B cell (primary cell): ENCODE results near the gene CCN5. TPM values are rescaled to one million over a fixed set of nuclear protein-coding genes. Genes with fewer than 3 reads are reported as not detected.

Experiments
- ATAC-seq: fragments of 200-7000 bp; cut with Tn5 transposase; one replicate; pipeline ENCODE4 v1.10.0; 2021; ENCODE audit warnings: low read depth, mild to moderate bottlenecking, moderate number of reproducible peaks, moderate library complexity
- CTCF ChIA-PET: fragments of 350-600 bp; sonication (Branson Sonifier 250); formaldehyde crosslinking; loops from one replicate; lab custom pipeline; 2021; ENCODE audit warnings: antibody characterized with exemption, inconsistent platforms; lab: Charles Lee
- POLR2A ChIA-PET: fragments of 350-600 bp; sonication (Branson Sonifier 250); formaldehyde crosslinking; loops from one replicate; lab custom pipeline; 2021; ENCODE audit warnings: antibody characterized with exemption; lab: Charles Lee
- DNase-seq: peaks from one replicate; pipeline ENCODE4 v3.0.0; 2013
- H2AFZ ChIP-seq: 2 replicates; pipeline ENCODE4 v1.6.1; 2012; ENCODE audit warnings: mild to moderate bottlenecking, low read depth, low read length; ENCODE audit not compliant: insufficient read depth, poor library complexity, severe bottlenecking
- H3K27ac ChIP-seq, 2 donors: 1 replicate in 1 of 2; 2 replicates in 1 of 2; pipeline ENCODE4 v1.5.1; 2012 to 2013; ENCODE audit warnings: low read length in 2 of 2, mild to moderate bottlenecking in 2 of 2, moderate library complexity in 1 of 2
- H3K27me3 ChIP-seq, 4 experiments: fragments of 200-600 bp in 1 of 4; sonication (generic) in 1 of 4; replicated peaks in 1 of 4; 1 replicate in 2 of 4; 2 replicates in 2 of 4; pipeline versions ENCODE4 v1.6.1 to v1.7.0; 2013 to 2016; ENCODE audit warnings: low read length in 3 of 4, mild to moderate bottlenecking in 2 of 4, mixed read lengths in 1 of 4, moderate library complexity in 1 of 4; ENCODE audit not compliant: insufficient read depth in 4 of 4, control insufficient read depth in 3 of 4; ENCODE audit errors: control extremely low read depth in 1 of 4
- H3K36me3 ChIP-seq, 2 experiments: replicated peaks in 1 of 2; 1 replicate in 1 of 2; 2 replicates in 1 of 2; pipeline versions ENCODE4 v1.6.1 to v1.7.1; 2013; ENCODE audit warnings: low read length in 1 of 2; ENCODE audit not compliant: insufficient read depth in 2 of 2, control insufficient read depth in 1 of 2; ENCODE audit errors: control extremely low read depth in 1 of 2, extremely low read depth in 1 of 2
- H3K4me1 ChIP-seq, 2 donors: fragments of 200-600 bp in 1 of 2; sonication (generic) in 1 of 2; 1 replicate in 1 of 2; 2 replicates in 1 of 2; pipeline versions ENCODE4 v1.5.1 to v1.6.1; 2013 to 2017; ENCODE audit warnings: low read length in 2 of 2; ENCODE audit not compliant: control insufficient read depth in 2 of 2, insufficient read depth in 2 of 2
- H3K4me2 ChIP-seq: replicated peaks from 2 replicates; pipeline ENCODE3; 2012; ENCODE audit warnings: mild to moderate bottlenecking, low read depth, low read length; ENCODE audit not compliant: poor library complexity, severe bottlenecking
- H3K4me3 ChIP-seq, 5 experiments: fragments of 200-600 bp in 1 of 5; sonication (generic) in 1 of 5; 1 replicate in 3 of 5; 2 replicates in 2 of 5; pipeline versions ENCODE4 v1.5.1 to v1.7.0; 2011 to 2016; ENCODE audit warnings: low read length in 4 of 5, mild to moderate bottlenecking in 4 of 5, low read depth in 2 of 5, control low read depth in 1 of 5, moderate library complexity in 1 of 5; ENCODE audit not compliant: insufficient read depth in 1 of 5; ENCODE audit errors: control extremely low read depth in 1 of 5, extremely low read depth in 1 of 5
- H3K79me2 ChIP-seq: fragments of 200-600 bp; sonication (generic); one replicate; pipeline ENCODE4 v1.6.0; 2016; ENCODE audit warnings: low read length; ENCODE audit not compliant: control insufficient read depth, insufficient read depth
- H3K9ac ChIP-seq: fragments of 200-600 bp; sonication (generic); 2 replicates; pipeline ENCODE4 v1.6.1; 2017; ENCODE audit warnings: mild to moderate bottlenecking, low read length, moderate library complexity
- H3K9me3 ChIP-seq, 3 donors: one replicate each; pipeline versions ENCODE4 v1.6.1 to v1.7.1; 2013; ENCODE audit warnings: low read length in 2 of 3; ENCODE audit not compliant: control insufficient read depth in 2 of 3, insufficient read depth in 1 of 3; ENCODE audit errors: control extremely low read depth in 1 of 3
- H4K20me1 ChIP-seq: 2 replicates; pipeline ENCODE4 v1.6.0; 2012; ENCODE audit warnings: mild to moderate bottlenecking, low read length; ENCODE audit not compliant: insufficient read depth, control insufficient read depth, poor library complexity, severe bottlenecking
- H3K27ac Mint-ChIP-seq: one replicate; pipeline ENCODE4 v1.8.0; 2021; ENCODE audit warnings: mixed read lengths
- H3K27me3 Mint-ChIP-seq: one replicate; pipeline ENCODE4 v1.8.0; 2021; ENCODE audit warnings: mixed read lengths
- H3K4me1 Mint-ChIP-seq: one replicate; pipeline ENCODE4 v1.8.0; 2021; ENCODE audit warnings: mixed read lengths
- H3K4me3 Mint-ChIP-seq: one replicate; pipeline ENCODE4 v1.8.0; 2021; ENCODE audit warnings: mixed read lengths
- H3K9me3 Mint-ChIP-seq: one replicate; pipeline ENCODE4 v1.8.0; 2022; ENCODE audit warnings: mixed read lengths; ENCODE audit not compliant: insufficient read depth
- EZH2 ChIP-seq: IDR thresholded peaks from 2 replicates; pipeline ENCODE4 v1.6.1; 2012; ENCODE audit warnings: borderline replicate concordance, low read depth, mild to moderate bottlenecking, moderate library complexity, low read length; ENCODE audit not compliant: insufficient read depth, poor library complexity, severe bottlenecking
- WGBS: methylation state at CpG from one replicate; pipeline ENCODE4 v1.1.5; 2013; ENCODE audit warnings: missing lambda C conversion rate; ENCODE audit not compliant: insufficient coverage; 5-methylcytosine and 5-hydroxymethylcytosine counted together
- intact Hi-C: fragments of 100-400 bp; cut with micrococcal nuclease; formaldehyde crosslinking; loops from one replicate; pipeline ENCODE4 v1.10.0; 2022
- polyA plus RNA-seq: library from polyadenylated mRNA; depleted of rRNA; stranded (reverse); fragments of >200 nt; gene quantifications from 2 replicates; pipeline ENCODE4 v1.2.3, GENCODE V29; 2012
- total RNA-seq, 2 donors: library from RNA; stranded (reverse); fragments of 120-200 nt in 1 of 2; gene quantifications; 1 replicate in 1 of 2; 2 replicates in 1 of 2; pipeline versions ENCODE4 v1.2.3 to v1.2.4, GENCODE V29; 2013 to 2022
- TF ChIP-seq, protein P1 (sequence below): fragments of 200-600 bp; IDR thresholded peaks from one replicate; pipeline ENCODE4 v1.8.0; 2022; ENCODE audit warnings: antibody characterized with exemption, mild to moderate bottlenecking

The CCN5 gene
- total and polyA plus RNA-seq, 2 donors (not counting 1 experiment from before 2014, with no cell fraction given), result not detected

DNA sequence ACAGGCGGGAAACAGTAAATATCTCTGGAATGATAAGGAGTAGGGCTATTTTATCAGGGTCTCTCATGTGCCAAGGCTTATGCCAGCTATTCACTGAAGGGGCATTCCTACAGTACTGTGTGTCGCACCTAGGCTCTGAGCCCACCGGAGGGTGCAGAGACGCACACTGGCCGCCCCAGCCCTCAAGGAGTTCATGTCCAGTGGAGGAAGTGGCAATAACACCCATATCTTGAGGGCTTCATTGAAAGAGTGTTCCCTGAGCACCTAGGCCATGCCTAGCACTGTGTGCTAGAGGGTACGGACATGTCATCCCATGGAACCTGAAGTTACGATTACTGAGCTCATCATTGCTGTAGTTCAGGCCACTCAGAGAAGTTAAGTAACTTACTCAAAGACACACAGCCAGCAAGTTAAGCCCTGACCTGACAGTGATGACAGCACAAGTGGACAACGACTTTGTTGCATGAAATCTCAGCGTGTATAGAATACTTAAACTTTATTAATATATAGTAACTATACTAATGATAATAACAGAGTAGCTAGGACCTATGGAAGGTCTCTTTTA is 8.7 kb downstream of the CCN5 start:
- no peaks in the 10 kb centered on the region for H3K9me3 Mint-ChIP-seq
- ATAC-seq (no peak), DNase-seq (no peak)
- no peaks in the 10 kb centered on the region for H3K79me2 ChIP-seq
- TF ChIP-seq, protein P1, sequence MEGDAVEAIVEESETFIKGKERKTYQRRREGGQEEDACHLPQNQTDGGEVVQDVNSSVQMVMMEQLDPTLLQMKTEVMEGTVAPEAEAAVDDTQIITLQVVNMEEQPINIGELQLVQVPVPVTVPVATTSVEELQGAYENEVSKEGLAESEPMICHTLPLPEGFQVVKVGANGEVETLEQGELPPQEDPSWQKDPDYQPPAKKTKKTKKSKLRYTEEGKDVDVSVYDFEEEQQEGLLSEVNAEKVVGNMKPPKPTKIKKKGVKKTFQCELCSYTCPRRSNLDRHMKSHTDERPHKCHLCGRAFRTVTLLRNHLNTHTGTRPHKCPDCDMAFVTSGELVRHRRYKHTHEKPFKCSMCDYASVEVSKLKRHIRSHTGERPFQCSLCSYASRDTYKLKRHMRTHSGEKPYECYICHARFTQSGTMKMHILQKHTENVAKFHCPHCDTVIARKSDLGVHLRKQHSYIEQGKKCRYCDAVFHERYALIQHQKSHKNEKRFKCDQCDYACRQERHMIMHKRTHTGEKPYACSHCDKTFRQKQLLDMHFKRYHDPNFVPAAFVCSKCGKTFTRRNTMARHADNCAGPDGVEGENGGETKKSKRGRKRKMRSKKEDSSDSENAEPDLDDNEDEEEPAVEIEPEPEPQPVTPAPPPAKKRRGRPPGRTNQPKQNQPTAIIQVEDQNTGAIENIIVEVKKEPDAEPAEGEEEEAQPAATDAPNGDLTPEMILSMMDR, result no peak
- TF ChIP-seq EZH2, result no peak
- no peaks in the 10 kb centered on the region for H3K36me3 ChIP-seq
- H3K27ac Mint-ChIP-seq, result no peak overlapping the region
- H3K4me1 Mint-ChIP-seq, result no peaks in the 10 kb centered on the region
- no peaks in the 10 kb centered on the region for H4K20me1 ChIP-seq
- H3K9me3 ChIP-seq, result no peaks in the 10 kb centered on the region
- ChIA-PET CTCF (interaction anchor here (1.1 kb wide), 1 partner anchor 9 kb away, joined by 3 read pairs; no protein-coding TSS in a partner anchor), POLR2A (no interaction called here)
- WGBS, result 98% methylated on average over 7 of the region's 9 CpGs
- no peak overlapping the region for H3K4me2 ChIP-seq
- H3K4me3 ChIP-seq, result no peak overlapping the region
- H3K4me1 ChIP-seq, result no peaks in the 10 kb centered on the region
- intact Hi-C loops, result no loop called here
- no peak overlapping the region for H3K9ac ChIP-seq
- peaks cover 3% of the 10 kb centered on the region for H3K27me3 Mint-ChIP-seq
- no peak overlapping the region for H3K4me3 Mint-ChIP-seq
- no peak overlapping the region for H3K27ac ChIP-seq
- H2AFZ ChIP-seq, result no peak overlapping the region
- no peaks in the 10 kb centered on the region for H3K27me3 ChIP-seq

- 93% methylated on average over 26 of the region's 26 CpGs for WGBS
- Histone ChIP-seq H3K79me2 (no peaks in the 10 kb centered on the region), H3K27me3 (no peaks in the 10 kb centered on the region), H3K36me3 (no peaks in the 10 kb centered on the region), H3K4me2 (no peak overlapping the region), H4K20me1 (no peaks in the 10 kb centered on the region), H3K4me1 (no peaks in the 10 kb centered on the region), H3K27ac (no peak overlapping the region), H3K4me3 (no peak overlapping the region), H2AFZ (no peak overlapping the region), H3K9me3 (no peaks in the 10 kb centered on the region), H3K9ac (no peak overlapping the region)
- no peak overlapping the region for H3K4me3 Mint-ChIP-seq
- H3K27ac Mint-ChIP-seq, result no peak overlapping the region
- no peak for ATAC-seq
- intact Hi-C loops, result no loop called here
- CTCF ChIA-PET, result interaction anchor here (1.1 kb wide), 1 partner anchor 9 kb away, joined by 3 read pairs; no protein-coding TSS in a partner anchor
- no peaks in the 10 kb centered on the region for H3K9me3 Mint-ChIP-seq
- peaks cover 3% of the 10 kb centered on the region for H3K27me3 Mint-ChIP-seq
- no peaks in the 10 kb centered on the region for H3K4me1 Mint-ChIP-seq
- no peak for TF ChIP-seq EZH2
- TF ChIP-seq, protein P1, result no peak
- POLR2A ChIA-PET, result no interaction called here
- no peak for DNase-seq
These were observed 9.4 kb downstream of the CCN5 start for GRCh38 chr20:44724423-44725091.
